HCT116 (cell line): ENCODE data around the gene SLC12A5.

Source experiments
- CTCF ChIP-seq, 3 experiments: fragments of 200-600 bp in 1 of 3; sonication (generic) in 1 of 3; IDR thresholded peaks in 2 of 3; conservative IDR thresholded peaks in 1 of 3; 2 replicates each; pipeline ENCODE4 v1.5.1; 2012 to 2017; ENCODE audit warnings: low read depth in 2 of 3, low read length in 2 of 3, antibody characterized with exemption in 1 of 3, borderline replicate concordance in 1 of 3, control low read depth in 1 of 3, mild to moderate bottlenecking in 1 of 3, mixed read lengths in 1 of 3, mixed run types in 1 of 3, moderate library complexity in 1 of 3; ENCODE audit not compliant: insufficient read depth in 1 of 3
- EGR1 ChIP-seq: IDR thresholded peaks from 2 replicates; pipeline ENCODE4 v1.6.1; 2012; ENCODE audit warnings: low read depth
- EZH2 ChIP-seq: fragments of 200-600 bp; sonication (generic); IDR thresholded peaks from 2 replicates; pipeline ENCODE4 v1.6.1; 2017; ENCODE audit warnings: antibody characterized with exemption, mixed run types
- EZH2phosphoT487 ChIP-seq: fragments of 200-600 bp; IDR thresholded peaks from 2 replicates; pipeline ENCODE4 v1.6.1; 2018; ENCODE audit warnings: antibody characterized with exemption, borderline replicate concordance
- JUND ChIP-seq: IDR thresholded peaks from 2 replicates; pipeline ENCODE4 v1.6.1; 2012
- MAX ChIP-seq: IDR thresholded peaks from 2 replicates; pipeline ENCODE4 v1.6.1; 2012
- POLR2A ChIP-seq: IDR thresholded peaks from 2 replicates; pipeline ENCODE4 v1.7.0; 2011; ENCODE audit warnings: borderline replicate concordance; ENCODE audit not compliant: insufficient read depth, insufficient read length; ENCODE audit errors: extremely low read depth
- POLR2AphosphoS5 ChIP-seq: IDR thresholded peaks from 2 replicates; pipeline ENCODE4 v1.6.1; 2011; ENCODE audit warnings: mild to moderate bottlenecking, low read depth, low read length, moderate library complexity
- RAD21 ChIP-seq: IDR thresholded peaks from 2 replicates; pipeline ENCODE4 v1.6.1; 2012; ENCODE audit warnings: low read depth, mild to moderate bottlenecking
- SIN3A ChIP-seq: IDR thresholded peaks from 2 replicates; pipeline ENCODE4 v1.6.1; 2012; ENCODE audit warnings: low read depth
- SP1 ChIP-seq: IDR thresholded peaks from 2 replicates; pipeline ENCODE4 v1.6.1; 2012; ENCODE audit warnings: low read depth
- ZBTB33 ChIP-seq: IDR thresholded peaks from 2 replicates; pipeline ENCODE4 v1.6.1; 2011; ENCODE audit warnings: mild to moderate bottlenecking, low read length, moderate library complexity; ENCODE audit not compliant: insufficient replicate concordance; ENCODE audit errors: extremely low read depth
- ZNF274 ChIP-seq: fragments of 200-500 bp; sonication (Bioruptor generic); IDR thresholded peaks from 2 replicates; pipeline ENCODE4 v1.6.1; 2014; ENCODE audit warnings: mild to moderate bottlenecking, low read depth, low read length, inconsistent platforms

- TF ChIP-seq CTCF (IDR thresholded peaks at IDR 0.05 in 2 of 3, conservative IDR thresholded peaks at IDR 0.05 in 1 of 3; ENCODE audit: borderline replicate concordance in 1 of 3, insufficient read depth in 1 of 3, low read depth in 2 of 3, low read length in 2 of 3) (no peak), SP1 (no peak), EGR1 (no peak), EZH2 (no peak), EZH2phosphoT487 (no peak), JUND (no peak), MAX (no peak), POLR2A (no peak), POLR2AphosphoS5 (no peak), ZBTB33 (no peak), RAD21 (no peak), SIN3A (no peak), ZNF274 (no peak)
Measured at GRCh38 chr20:46031014-46031569, 2.1 kb downstream of the SLC12A5 start.
